Activated T-cell treated with anti-CD3 and anti-CD28 coated beads, Interleukin-2, amount 50 U/mL, for 72 hours (primary cell): ENCODE data around the gene ENPP7. TPM values are rescaled to one million over a fixed set of nuclear protein-coding genes. Genes with fewer than 3 reads are reported as not detected.
A peak's percentile ranks its signal among the peaks of the same experiment; 100 is the strongest.

Source experiments
- ATAC-seq, 2 donors: fragments of 150-1000 bp; cut with Tn5 transposase; replicated peaks in 1 of 2; 2 replicates each; pipeline ENCODE4 v1.10.0; 2021; ENCODE audit warnings: moderate library complexity in 2 of 2, mild to moderate bottlenecking in 1 of 2
- DNase-seq, 2 donors: peaks; one replicate each; pipeline ENCODE4 v3.0.0; 2021 to 2022; ENCODE audit warnings: mixed read lengths in 1 of 2
- H3K27ac Mint-ChIP-seq: one replicate; pipeline ENCODE4 v1.8.0; 2022; ENCODE audit warnings: mild to moderate bottlenecking, moderate library complexity, mixed read lengths
- H3K27me3 Mint-ChIP-seq: one replicate; pipeline ENCODE4 v1.8.0; 2022; ENCODE audit warnings: low read depth, mixed read lengths
- H3K36me3 Mint-ChIP-seq, 2 donors: one replicate each; pipeline ENCODE4 v1.8.0; 2022; ENCODE audit warnings: mixed read lengths in 2 of 2, mild to moderate bottlenecking in 1 of 2; ENCODE audit not compliant: insufficient read depth in 2 of 2
- H3K4me1 Mint-ChIP-seq: one replicate; pipeline ENCODE4 v1.8.0; 2022; ENCODE audit warnings: low read depth, mixed read lengths
- H3K4me3 Mint-ChIP-seq, 2 donors: one replicate each; pipeline ENCODE4 v1.8.0; 2022; ENCODE audit warnings: mild to moderate bottlenecking in 2 of 2, mixed read lengths in 2 of 2, moderate library complexity in 2 of 2
- H3K9me3 Mint-ChIP-seq, 2 donors: one replicate each; pipeline ENCODE4 v1.8.0; 2022; ENCODE audit warnings: mixed read lengths in 2 of 2
- total RNA-seq, 2 donors: library from RNA; stranded (reverse); gene quantifications; one replicate each; pipeline ENCODE4 v1.2.3, GENCODE V29; 2022

Gene ENPP7
- total RNA-seq, 2 donors from 2014 or later, result not detected

DNA sequence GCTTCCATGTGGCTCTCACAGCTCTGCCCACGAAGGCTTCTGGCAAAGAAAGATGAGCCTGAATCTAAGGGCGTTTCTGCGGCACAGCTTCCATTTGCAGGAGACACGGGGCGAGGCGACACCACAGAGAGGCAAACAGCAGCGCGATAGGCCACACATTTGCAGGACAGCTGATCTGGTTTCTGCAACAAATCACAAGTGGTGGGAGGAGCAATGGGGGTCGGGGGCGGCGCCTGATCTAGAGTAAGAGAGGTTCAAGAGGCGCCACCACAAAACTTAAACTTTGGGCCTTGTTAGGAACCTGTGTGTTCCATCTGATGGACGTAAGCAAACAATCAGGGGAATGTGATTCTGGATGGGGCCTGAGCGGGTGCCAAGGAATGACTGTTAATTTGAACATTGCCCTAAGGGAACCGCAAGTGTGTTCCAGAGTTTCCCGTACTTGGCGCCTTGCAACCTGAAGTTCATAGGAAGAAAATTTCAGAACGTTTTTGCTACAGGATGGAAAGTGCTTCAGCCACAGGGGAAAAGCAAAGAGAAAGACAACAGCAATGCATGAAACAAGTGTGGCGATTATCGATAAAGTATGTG lies 18.9 kb upstream of the ENPP7 start:
- no peaks in the 10 kb centered on the region for H3K36me3 Mint-ChIP-seq

DNA sequence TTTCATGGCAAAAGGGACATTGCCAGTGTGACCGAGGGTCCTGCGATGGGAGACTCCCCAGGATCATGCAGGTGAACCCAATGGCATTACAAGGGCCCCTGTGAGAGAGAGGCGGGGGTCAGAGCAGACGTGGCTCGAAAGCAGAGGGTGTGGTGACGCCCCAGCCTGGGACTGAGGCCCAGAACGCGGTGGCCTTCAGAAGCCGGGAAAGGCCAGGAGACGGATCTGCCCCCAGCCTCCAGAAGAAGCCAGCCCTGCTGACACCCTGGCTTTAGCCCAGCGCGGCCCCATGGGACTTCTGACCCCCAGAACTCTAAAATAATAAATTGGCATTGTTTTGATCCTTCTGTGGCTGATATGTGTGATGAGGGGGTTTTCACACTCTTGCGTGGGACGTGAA lies 17.4 kb upstream of the ENPP7 start:
- Mint-ChIP-seq H3K27me3 (peaks cover 13% of the 10 kb centered on the region), H3K9me3 (no peaks in the 10 kb centered on the region)

More for the DNA sequence above, 18.9 kb upstream of the ENPP7 start:
- H3K4me3 Mint-ChIP-seq, result no peak overlapping the region
- ATAC-seq (no peak), DNase-seq (no peak)
- H3K27ac Mint-ChIP-seq, result no peak overlapping the region
- peaks cover 13% of the 10 kb centered on the region for H3K27me3 Mint-ChIP-seq
- no peaks in the 10 kb centered on the region for H3K4me1 Mint-ChIP-seq
- H3K9me3 Mint-ChIP-seq, result no peaks in the 10 kb centered on the region

DNA sequence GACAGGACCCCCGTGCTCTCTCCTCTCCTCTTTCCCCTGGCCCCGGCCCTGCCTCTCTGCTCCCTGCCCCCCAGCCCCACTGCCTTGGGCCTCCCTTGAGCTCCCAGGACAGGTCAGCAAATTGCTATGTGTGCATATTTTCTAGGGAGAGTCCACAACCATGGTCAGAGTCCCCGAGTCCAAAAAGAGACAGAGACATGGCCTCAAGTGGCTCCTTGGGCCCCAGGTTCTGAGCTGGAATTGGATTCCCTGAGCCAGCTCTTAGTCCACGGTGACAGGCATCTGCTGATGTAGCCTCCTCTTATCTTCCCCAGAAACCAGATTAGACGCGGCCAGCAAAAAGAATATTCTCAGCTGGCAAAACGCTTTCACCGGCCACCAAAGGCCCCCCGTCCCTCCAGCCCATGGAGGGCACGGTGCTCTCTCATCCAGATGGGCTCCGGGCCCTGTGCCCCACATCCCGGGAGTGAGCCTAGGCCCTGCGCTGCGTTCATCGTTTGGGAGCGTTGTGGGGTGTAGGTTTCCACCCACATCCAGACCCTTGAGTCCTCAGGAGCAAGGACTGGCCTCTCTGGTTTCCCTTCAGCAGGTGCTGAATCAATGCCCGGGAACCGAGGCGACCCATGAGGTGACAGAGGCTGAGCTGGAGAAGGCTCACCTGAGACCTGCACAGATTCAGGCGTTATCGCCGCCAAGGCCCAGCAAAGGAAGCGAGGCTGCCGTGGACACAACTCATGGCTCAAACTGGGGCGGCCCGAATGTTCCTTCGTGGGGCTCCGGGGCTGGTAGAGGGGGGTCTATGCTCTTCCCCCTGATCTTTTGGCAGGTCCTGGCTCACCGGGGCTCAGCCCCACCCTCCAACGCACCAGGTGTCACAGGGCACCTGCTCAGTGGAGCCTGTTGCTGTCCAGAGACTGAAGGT lies 16.3 kb upstream of the ENPP7 start:
- no peaks in the 10 kb centered on the region for H3K36me3 Mint-ChIP-seq
- peaks cover 13% of the 10 kb centered on the region for H3K27me3 Mint-ChIP-seq
- no peak overlapping the region for H3K4me3 Mint-ChIP-seq
- DNase-seq (no peak), ATAC-seq (no peak)
- no peaks in the 10 kb centered on the region for H3K9me3 Mint-ChIP-seq
- no peak overlapping the region for H3K27ac Mint-ChIP-seq
- H3K4me1 Mint-ChIP-seq, result no peaks in the 10 kb centered on the region

More for the DNA sequence above, 17.4 kb upstream of the ENPP7 start:
- Mint-ChIP-seq H3K4me3 (no peak overlapping the region), H3K27ac (no peak overlapping the region), H3K4me1 (no peaks in the 10 kb centered on the region), H3K36me3 (no peaks in the 10 kb centered on the region)
- ATAC-seq, result no peak
- DNase-seq, result no peak

DNA sequence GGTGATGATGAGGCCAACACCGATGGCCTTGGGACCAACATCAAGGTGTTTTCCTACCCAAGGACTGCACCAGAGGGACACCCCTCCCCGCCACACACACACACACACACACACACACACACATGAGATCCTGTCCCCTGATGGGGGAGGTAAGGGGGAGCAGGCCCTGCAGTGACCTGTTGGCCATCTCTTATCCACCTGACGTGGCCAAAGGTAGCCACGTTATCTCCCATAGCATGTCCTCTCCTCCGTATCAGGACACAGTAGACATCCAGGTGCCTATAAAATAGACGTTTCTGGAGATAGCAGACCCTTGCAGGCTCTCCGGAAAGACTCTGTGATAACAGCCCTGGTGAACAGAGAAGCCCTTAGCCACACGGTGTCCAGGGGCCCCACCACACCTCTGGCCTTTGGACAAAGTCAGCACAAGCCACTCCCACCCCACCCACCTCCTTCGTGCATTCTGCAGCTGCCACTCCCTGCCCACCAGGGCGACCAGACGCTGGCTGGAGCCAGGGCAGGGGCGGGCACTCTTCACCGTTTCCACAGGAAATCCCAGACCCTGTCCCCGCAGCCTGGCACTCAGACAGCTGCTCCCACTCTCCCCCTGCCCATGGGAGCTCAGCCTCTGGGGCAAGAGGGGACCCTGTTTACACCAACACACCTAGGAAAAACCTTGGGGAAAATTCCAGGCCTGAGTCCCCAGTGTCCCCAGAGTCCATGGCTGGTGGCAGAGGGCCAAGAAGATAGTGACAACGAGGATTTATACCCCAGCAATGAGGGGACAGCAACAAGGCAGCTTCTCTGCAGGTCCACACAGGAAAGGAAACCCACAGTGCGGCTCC lies 15.4 kb upstream of the ENPP7 start:
- no peak for ATAC-seq
- Mint-ChIP-seq H3K4me3 (no peak overlapping the region), H3K27ac (no peak overlapping the region), H3K36me3 (no peaks in the 10 kb centered on the region), H3K27me3 (peaks cover 13% of the 10 kb centered on the region), H3K9me3 (no peaks in the 10 kb centered on the region), H3K4me1 (no peaks in the 10 kb centered on the region)
- DNase-seq, result no peak

DNA sequence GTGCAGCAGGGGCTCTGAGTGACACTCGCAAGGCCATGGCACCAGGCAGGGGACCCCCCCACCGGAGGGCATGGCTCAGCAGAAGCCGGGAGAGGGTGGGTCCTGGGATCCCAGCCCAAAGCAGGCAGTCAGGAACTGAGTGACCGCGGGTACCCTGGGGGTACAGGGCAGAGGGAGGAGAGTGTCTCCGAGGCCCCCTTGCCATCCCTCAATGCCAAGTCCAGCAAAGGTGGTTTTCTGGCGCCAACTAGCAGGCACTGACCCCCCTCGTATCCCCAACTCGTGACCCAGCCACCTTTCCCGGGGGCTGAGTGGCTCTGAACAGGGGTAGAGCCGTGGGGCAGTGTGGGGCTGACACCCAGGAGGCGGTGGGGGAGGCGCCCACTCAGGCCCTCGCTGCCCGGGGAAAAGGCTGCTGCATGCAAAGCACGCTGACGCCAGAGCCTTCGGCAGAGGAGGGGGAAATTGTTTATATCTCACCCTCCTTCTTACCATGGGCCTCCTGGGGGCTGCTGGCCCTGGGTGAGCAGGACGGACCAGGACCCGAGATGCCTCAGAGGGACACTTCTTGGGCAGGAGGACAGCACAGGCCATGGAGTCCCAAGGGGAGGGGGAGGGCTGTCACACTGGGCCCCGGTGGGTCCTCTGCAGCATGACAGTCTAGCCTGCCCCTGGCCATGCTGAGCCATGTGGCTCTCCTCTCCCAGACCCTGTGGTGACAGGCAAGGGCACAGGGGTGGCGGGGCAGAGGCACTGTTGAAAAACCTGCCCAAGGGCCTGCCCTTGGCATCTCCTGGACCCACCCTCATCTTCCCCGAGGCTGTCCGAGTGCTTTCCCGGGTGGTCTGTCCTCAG lies 14.6 kb upstream of the ENPP7 start:
- Mint-ChIP-seq H3K36me3 (no peaks in the 10 kb centered on the region), H3K27ac (no peak overlapping the region), H3K27me3 (peaks cover 13% of the 10 kb centered on the region), H3K4me1 (no peaks in the 10 kb centered on the region), H3K9me3 (no peaks in the 10 kb centered on the region), H3K4me3 (no peak overlapping the region)
- no peak for DNase-seq
- no peak for ATAC-seq

DNA sequence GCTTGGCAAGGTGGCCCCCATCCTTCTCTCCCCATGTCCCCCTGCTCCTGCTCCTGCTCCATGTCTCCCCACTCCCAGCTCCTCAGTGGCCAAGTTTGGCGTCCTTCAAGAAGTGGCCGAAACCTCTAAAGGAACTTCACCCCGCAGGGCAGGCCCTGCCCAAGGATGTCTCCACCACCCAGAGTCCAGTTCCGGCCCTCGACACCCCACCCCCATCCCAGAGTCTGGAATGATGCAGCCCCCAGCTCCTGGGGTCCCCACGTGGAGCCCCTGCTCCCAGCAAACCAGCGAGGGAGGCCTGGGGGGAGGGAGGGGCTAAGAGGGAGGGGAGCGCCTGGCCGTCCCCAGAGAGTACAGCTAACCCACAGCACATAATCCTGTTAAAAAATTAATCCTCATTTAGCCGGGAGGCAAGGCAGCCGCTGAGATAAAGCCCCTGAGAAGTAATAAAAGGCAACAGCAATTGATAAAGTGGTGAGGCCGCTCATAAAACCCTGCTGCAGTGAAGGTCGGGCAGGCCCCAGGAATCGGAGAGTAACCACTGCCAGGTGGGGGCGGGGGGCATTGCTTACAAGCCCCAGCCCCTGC lies 9.9 kb upstream of the ENPP7 start:
- ATAC-seq, result no peak
- H3K27ac Mint-ChIP-seq, result no peak overlapping the region

DNA sequence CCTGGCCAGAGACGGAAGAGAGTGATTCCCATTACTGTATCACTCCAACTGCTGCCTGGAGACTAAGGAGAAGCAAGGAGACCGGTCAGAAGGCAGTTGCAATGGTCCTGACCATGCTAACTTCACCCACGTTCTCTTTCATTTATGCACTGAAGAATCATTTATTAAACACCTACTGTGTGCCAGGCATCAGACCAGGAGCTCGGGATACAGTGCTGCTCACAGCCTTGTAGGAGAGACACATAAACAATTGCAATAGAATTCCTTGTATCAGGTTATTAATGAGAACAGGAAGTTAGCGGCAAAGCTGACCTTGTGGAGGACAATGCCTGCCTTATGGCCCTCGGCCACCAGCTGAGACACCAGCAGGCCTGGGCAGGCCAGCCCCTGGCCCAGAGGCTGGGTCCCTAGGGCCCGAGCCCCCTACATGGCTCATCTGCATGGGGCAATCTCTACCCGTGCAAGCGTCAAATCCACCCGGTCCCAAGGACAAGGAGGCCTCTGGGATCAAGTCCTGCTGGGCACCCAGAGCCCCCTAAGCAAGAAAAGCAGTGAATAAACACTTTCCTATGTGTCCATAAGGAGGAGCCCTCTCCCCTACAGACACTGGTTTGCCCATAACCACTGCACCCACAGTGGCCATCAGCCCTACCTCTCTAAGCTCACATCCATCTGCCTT lies 8.6 kb upstream of the ENPP7 start:
- H3K4me3 Mint-ChIP-seq, result no peak overlapping the region
- ATAC-seq (no peak), DNase-seq (no peak)
- no peak overlapping the region for H3K27ac Mint-ChIP-seq
- no peaks in the 10 kb centered on the region for H3K27me3 Mint-ChIP-seq
- no peaks in the 10 kb centered on the region for H3K36me3 Mint-ChIP-seq
- no peaks in the 10 kb centered on the region for H3K9me3 Mint-ChIP-seq
- no peaks in the 10 kb centered on the region for H3K4me1 Mint-ChIP-seq

More for the DNA sequence above, 9.9 kb upstream of the ENPP7 start:
- Mint-ChIP-seq H3K36me3 (no peaks in the 10 kb centered on the region), H3K4me3 (no peak overlapping the region), H3K27me3 (no peaks in the 10 kb centered on the region), H3K4me1 (no peaks in the 10 kb centered on the region), H3K9me3 (no peaks in the 10 kb centered on the region)
- no peak for DNase-seq

DNA sequence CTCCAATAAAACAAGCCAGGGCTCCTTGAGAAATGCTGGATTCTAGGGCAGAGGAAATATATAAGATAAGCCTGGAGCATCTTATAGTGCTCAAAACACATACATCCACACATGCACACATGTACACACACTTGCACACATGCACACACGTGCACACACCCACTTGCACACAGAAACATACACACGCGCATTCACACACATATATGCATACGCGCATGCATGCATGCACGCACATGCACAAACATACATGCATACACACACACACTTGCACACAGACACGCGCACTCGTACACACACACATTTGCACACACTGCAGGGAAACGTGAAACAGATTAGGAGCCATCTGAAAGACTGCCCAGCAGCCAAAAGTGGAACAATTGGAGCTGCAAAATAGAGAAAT lies 8.0 kb upstream of the ENPP7 start:
- Mint-ChIP-seq H3K9me3 (no peaks in the 10 kb centered on the region), H3K27me3 (no peaks in the 10 kb centered on the region), H3K36me3 (no peaks in the 10 kb centered on the region), H3K27ac (no peak overlapping the region), H3K4me1 (peaks cover 2% of the 10 kb centered on the region), H3K4me3 (no peak overlapping the region)
- DNase-seq (no peak), ATAC-seq (no peak)

DNA sequence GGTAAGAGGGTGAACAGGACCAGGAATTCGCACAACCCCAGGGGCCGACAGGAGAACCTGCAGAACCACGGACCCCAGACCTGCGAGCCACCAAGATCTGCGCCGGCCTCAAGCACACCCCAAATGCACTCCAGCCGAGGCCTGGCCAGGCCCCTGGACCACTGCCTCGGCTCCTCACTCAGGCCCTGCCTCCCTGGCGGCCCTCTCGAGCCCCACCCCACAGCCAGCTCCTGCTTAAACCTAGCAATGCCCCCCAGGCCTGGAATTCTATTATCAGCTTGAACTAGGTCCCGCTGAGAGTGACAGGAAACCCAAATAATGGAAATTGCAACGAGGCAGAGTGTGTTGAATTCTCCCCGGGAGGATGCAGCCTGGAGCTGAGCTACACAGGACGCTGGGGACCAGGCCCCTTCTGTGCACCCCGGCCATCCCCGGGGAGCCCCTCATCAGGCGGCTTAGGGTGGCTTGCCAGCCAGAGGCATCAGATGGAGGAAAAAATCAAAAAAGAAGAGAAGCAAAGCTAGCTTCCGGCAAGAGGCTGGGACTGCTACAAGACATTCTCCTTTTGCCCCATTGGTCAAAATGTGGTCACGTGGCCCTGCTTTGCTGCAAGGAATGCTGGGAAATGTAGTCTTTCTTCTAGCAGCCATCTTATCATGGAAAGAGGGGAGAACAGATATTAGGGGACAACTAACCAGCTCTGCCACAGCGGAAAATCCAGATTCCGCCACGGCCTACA lies 2.4 kb upstream of the ENPP7 start:
- Mint-ChIP-seq H3K4me1 (peaks cover 12% of the 10 kb centered on the region), H3K9me3 (no peaks in the 10 kb centered on the region), H3K27ac (peak overlapping the region; percentile 67), H3K36me3 (no peaks in the 10 kb centered on the region), H3K27me3 (no peaks in the 10 kb centered on the region), H3K4me3 (peak overlapping the region; percentile 79 to 80)
- ATAC-seq (peak; percentile 88 to 90), DNase-seq (peak; percentile 84 to 87)

DNA sequence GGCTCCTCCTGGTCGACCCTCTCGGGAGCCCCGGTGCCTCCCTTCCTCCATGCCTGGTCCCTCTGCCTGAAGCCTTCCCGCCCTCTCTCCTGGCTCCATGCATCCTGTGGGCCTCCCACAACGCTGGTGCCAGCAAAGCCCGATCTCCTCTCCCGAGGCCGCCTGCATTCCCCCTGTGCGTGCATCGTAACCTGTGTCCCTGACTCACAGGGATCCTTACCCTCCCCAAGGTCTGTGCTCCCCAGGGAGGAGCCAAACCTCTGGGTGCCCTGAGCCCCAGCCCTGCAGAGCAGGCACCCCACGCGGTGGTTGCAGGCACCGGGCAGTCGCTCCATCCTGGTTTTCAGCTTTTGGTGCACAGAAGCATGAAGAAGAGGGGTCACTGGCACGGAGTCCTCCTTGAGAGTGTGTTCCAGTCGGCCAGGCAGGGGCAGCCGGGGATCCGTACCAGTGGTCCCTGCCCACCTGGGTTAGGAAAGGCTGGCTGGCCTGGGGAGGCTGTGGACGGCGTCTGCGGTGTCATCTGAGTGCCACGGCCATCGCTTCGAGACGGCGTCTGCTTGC lies 1.8 kb upstream of the ENPP7 start:
- no peaks in the 10 kb centered on the region for H3K9me3 Mint-ChIP-seq
- ATAC-seq (peak; percentile 12), DNase-seq (no peak)
- peaks cover 14% of the 10 kb centered on the region for H3K4me1 Mint-ChIP-seq
- H3K27me3 Mint-ChIP-seq, result no peaks in the 10 kb centered on the region
- peak overlapping the region; percentile 45 to 79 for H3K4me3 Mint-ChIP-seq
- no peak overlapping the region for H3K27ac Mint-ChIP-seq
- no peaks in the 10 kb centered on the region for H3K36me3 Mint-ChIP-seq

DNA sequence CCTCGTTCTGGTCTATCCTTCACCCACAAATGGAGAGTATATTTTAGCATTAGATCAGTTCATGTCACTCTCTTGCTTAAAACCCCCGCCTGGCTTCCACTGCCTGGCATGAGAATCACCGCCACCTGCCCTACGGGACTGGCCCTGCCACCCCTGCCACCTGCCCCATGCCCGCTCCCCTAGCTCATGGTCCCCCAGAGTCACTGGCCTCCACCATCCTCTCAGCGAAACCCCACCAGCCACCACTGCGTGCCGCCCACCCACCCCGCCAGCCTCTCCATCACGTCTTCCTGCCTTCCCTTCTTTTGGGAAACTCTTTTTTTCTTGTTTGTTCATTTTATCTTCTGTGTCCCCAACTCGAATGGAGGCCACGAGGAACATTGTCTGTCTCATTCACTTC lies 982 bp upstream of the ENPP7 start:
- DNase-seq (no peak), ATAC-seq (no peak)
- peaks cover 14% of the 10 kb centered on the region for H3K4me1 Mint-ChIP-seq
- no peaks in the 10 kb centered on the region for H3K27me3 Mint-ChIP-seq
- H3K36me3 Mint-ChIP-seq, result no peaks in the 10 kb centered on the region
- H3K4me3 Mint-ChIP-seq, result no peak overlapping the region
- H3K27ac Mint-ChIP-seq, result no peak overlapping the region
- H3K9me3 Mint-ChIP-seq, result no peaks in the 10 kb centered on the region
